Motor neuron (in vitro differentiated cells): Measurements from ENCODE around the gene RAPGEF3. TPM values are rescaled to one million over a fixed set of nuclear protein-coding genes. Genes with fewer than 3 reads are reported as not detected.

Experiments
- ATAC-seq, 8 experiments: fragments of 200-7000 bp; cut with Tn5 transposase; replicated peaks in 6 of 8; 2 replicates each; pipeline ENCODE4 v1.8.0; 2021; ENCODE audit warnings: mild to moderate bottlenecking in 8 of 8, moderate library complexity in 8 of 8
- H3K27ac ChIP-seq, 2 donors: fragments of 250-450 bp; sonication (Bioruptor Pico); 2 replicates each; pipeline ENCODE4 v1.9.0; 2021; ENCODE audit warnings: antibody characterized with exemption in 2 of 2, mild to moderate bottlenecking in 2 of 2, moderate library complexity in 1 of 2
- H3K4me1 ChIP-seq, 2 donors: fragments of 250-450 bp; sonication (Bioruptor Pico); replicated peaks in 1 of 2; 2 replicates each; pipeline ENCODE4 v1.6.1; 2021; ENCODE audit warnings: antibody characterized with exemption in 2 of 2, mild to moderate bottlenecking in 2 of 2, moderate library complexity in 1 of 2
- H3K4me3 ChIP-seq, 5 donors: fragments of 250-450 bp; sonication (Bioruptor Pico); 2 replicates each; pipeline ENCODE4 v1.9.0; 2021; ENCODE audit warnings: antibody characterized with exemption in 5 of 5, mild to moderate bottlenecking in 5 of 5, moderate library complexity in 4 of 5
- WGBS, 10 experiments: fragments of 450-650 bp; shearing (Covaris generic); methylation state at CpG; one replicate each; pipeline ENCODE4 v1.0.0; 2022; 5-methylcytosine and 5-hydroxymethylcytosine counted together
- in situ Hi-C, 9 experiments: fragments of 400-800 bp; cut with MboI; loops; one replicate each; pipeline ENCODE4 v1.15.0; 2021; ENCODE audit warnings: low sequenced_read_pairs in 9 of 9, low pct_unique_long_range_greater_than_20kb in 2 of 9; ENCODE audit not compliant: unreplicated experiment in 9 of 9
- total RNA-seq, 8 experiments: library from RNA; unstranded; fragments of 300-600 nt; gene quantifications; 2 replicates each; pipeline versions ENCODE4 v1.2.3 to v1.2.4, GENCODE V29; 2022

RAPGEF3 gene
- total RNA-seq, result 10 to 100 TPM in 1 of 8 experiments, 1 to 10 TPM in 6, under 1 TPM in 1; 0.87 to 21.8 (median 4.9) TPM

DNA sequence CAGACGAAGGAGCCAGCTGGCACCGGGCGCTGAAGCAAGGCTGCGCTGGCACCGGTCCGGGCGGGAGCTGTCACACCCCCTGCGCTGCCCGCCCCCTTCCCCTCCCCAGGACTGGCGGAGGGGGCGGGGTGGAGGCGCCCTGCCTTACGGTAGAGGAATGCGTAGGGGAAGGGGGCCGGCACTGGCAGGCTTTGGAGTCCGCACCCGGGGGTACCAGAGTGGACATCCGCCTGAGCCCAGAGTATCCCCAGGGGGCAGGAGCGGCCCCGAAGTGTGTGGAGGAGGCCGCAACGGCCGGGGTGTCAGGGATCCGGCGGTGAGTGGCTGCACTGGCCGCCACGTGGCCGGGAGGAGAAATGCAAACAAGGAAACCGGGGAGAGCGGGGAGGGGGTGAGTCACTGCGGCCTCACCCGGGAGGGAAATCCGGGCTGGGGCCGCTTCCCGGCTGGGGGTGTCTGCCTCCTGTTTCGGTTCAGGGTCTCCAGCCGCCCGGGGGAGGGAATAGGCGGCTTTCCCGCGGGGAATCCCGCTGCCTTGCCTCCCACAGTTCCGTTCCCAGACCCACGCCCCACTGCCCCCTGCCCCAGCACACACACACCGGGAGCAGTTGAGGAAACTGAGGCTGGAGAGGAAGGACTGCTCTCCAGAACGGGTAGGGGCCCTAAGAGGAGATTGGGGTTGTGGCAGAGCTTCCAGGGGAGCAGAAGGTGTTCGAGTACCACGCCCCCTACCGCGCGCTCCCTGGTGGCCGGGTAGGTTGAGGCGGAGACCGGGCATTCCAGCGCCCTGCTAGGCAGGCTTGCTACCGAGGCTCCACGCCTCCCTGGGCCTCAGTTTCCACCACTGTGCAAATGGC is at the start of gene RAPGEF3:
Gene RAPGEF3 (minus strand): TSS at position 47 of the 857 bp plus-strand sequence. CDS start 324 bp downstream, outside the sequence.
- peak; percentile 91 to 98 (median 94) for ATAC-seq
- WGBS, 10 experiments, result 0 to 24% (median 15%) methylated on average over 2 to 10 of the region's 57 CpGs; no CpG with 5 or more reads in 6 of the 10 experiments
- peaks cover 11 to 15% of the 10 kb centered on the region in 2 donors for H3K4me1 ChIP-seq
- no peak within 1 kb of the TSS for H3K27ac ChIP-seq
- in situ Hi-C loops, result no loop called here
- peak within 1 kb of the TSS; percentile 28 to 38 (median 28) for H3K4me3 ChIP-seq

GRCh38 chr12:47808050-47808449 is 49.4 kb upstream of the RAPGEF3 start:
- no peak overlapping the region for H3K4me3 ChIP-seq
- H3K27ac ChIP-seq, result peak overlapping the region; percentile 30 to 47
- H3K4me1 ChIP-seq, result peaks cover 38 to 50% of the 10 kb centered on the region in 2 donors
- peak in 5 of 8 experiments; percentile 21 to 58 (median 46) for ATAC-seq
- in situ Hi-C loops, result loop anchor here in 1 of 9 experiments (25.0 kb wide), 1 partner anchor 96 kb away; the partner anchor contains the start of gene RPAP3
- 20 to 100% (median 45%) methylated on average over 1 to 3 of the region's 9 CpGs; no CpG with 5 or more reads in 6 of the 10 experiments for WGBS, 10 experiments

DNA sequence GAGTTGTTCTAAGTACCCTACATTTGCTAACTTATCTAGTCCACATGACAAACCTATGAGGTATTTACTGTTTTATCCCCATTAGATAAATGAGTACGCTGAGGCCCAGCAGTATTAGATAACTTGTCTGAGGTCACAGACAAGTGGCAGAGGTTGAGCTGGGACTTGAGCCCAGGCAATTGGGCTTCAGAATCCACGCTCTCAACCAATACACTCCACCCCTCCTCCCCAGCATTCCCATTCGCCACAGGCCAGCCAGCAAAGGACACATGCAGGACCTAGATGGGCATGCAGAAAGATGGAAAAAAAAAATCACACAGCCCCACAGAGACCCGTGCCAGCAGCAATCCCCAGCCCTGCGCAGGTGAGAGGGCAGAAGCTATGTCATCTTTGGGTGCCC is 48.7 kb upstream of the RAPGEF3 start:
- Histone ChIP-seq H3K4me3 (no peak overlapping the region), H3K27ac (peak overlapping the region in 1 of 2 donors; percentile 30), H3K4me1 (peaks cover 34 to 48% of the 10 kb centered on the region in 2 donors)
- in situ Hi-C loops, result loop anchor here in 1 of 9 experiments (25.0 kb wide), 1 partner anchor 95 kb away; the partner anchor contains the start of gene RPAP3
- WGBS, 10 experiments, result 0 to 100% (median 79%) methylated on average over 1 to 3 of the region's 5 CpGs; no CpG with 5 or more reads in 2 of the 10 experiments
- ATAC-seq, result no peak

DNA sequence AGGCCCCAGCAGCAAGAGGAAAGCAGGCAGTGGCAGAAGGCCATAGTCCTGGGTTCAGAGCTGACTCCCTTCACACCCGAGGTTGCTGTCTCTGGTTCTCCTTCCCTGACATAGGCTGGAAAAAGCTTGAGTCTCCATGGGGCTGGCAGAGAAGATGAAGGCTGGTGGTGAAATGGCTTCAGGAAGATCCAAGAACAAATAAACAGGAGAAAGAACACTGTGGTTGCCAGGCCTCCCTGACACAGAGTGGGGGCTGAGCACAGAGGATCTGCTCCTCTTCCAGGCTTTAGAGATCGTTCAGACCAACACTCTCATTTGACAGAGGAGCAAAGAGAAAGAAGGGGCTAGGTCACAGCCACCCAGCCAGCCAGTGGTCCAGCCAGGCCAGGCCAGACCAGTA is 46.7 kb upstream of the RAPGEF3 start:
- Histone ChIP-seq H3K4me3 (no peak overlapping the region), H3K4me1 (peaks cover 15 to 29% of the 10 kb centered on the region in 2 donors), H3K27ac (no peak overlapping the region)
- 0 to 86% (median 62%) methylated on average over 1 to 2 of the region's 2 CpGs; no CpG with 5 or more reads in 2 of the 10 experiments for WGBS, 10 experiments
- in situ Hi-C loops, result loop anchor here in 1 of 9 experiments (25.0 kb wide), 1 partner anchor 93 kb away; the partner anchor contains the start of gene RPAP3
- peak in 1 of 8 experiments; percentile 3 for ATAC-seq

GRCh38 chr12:47804171-47804570 is 45.5 kb upstream of the RAPGEF3 start:
- no peak overlapping the region for H3K27ac ChIP-seq
- peak in 1 of 8 experiments; percentile 1 for ATAC-seq
- in situ Hi-C loops, result loop anchor here in 1 of 9 experiments (25.0 kb wide), 1 partner anchor 92 kb away; the partner anchor contains the start of gene RPAP3
- no peak overlapping the region for H3K4me3 ChIP-seq
- WGBS, 10 experiments, result 47 to 100% (median 88%) methylated on average over 1 to 7 of the region's 8 CpGs; no CpG with 5 or more reads in 3 of the 10 experiments
- H3K4me1 ChIP-seq, result peaks cover 13 to 27% of the 10 kb centered on the region in 2 donors

DNA sequence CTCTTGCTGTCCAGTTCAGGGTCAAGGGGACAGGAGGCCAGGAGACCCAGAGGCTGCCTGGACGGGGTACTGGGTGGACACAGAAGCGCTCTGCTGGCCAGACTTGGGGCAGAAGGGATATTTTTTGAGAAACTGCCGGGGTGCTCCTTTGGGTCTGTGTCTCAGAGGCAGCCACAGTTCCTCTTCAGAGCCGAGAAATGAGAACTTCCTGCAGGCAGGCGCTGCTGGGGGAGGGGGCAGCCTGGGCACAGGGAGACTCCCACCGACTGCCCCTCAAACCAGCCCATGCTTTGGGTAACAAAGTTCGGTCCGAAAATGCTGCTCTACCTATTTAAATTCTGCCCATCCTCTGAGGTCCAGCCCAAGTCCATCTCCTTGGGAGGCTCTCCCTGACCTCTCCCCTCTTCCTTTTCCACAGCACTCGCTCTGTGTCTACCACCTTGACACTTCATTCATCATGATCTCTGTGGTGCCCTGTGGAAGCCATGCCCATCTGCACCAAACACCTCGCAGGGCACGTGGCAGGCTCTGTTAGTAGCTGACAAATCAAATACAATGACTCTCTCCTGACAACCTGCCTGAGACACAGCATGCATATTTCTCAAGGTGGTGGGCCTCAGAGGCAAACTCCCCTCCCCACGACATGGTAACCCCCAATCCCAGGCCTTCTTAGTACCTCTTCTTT is 44.7 kb upstream of the RAPGEF3 start:
- in situ Hi-C loops, result loop anchor here in 1 of 9 experiments (25.0 kb wide), 1 partner anchor 91 kb away; the partner anchor contains the start of gene RPAP3
- 30 to 96% (median 79%) methylated on average over 2 to 11 of the region's 12 CpGs; no CpG with 5 or more reads in 4 of the 10 experiments for WGBS, 10 experiments
- no peak overlapping the region for H3K4me3 ChIP-seq
- no peak overlapping the region for H3K27ac ChIP-seq
- ATAC-seq, result peak in 1 of 8 experiments; percentile 4
- H3K4me1 ChIP-seq, result peaks cover 9 to 23% of the 10 kb centered on the region in 2 donors

GRCh38 chr12:47802312-47802711 is 43.6 kb upstream of the RAPGEF3 start:
- Histone ChIP-seq H3K4me3 (no peak overlapping the region), H3K27ac (no peak overlapping the region), H3K4me1 (peaks cover 0 to 13% of the 10 kb centered on the region in 2 donors)
- in situ Hi-C loops, result loop anchor here in 1 of 9 experiments (25.0 kb wide), 1 partner anchor 90 kb away; the partner anchor contains the start of gene RPAP3
- 20 to 100% (median 83%) methylated on average over 1 of the region's 5 CpGs; no CpG with 5 or more reads in 6 of the 10 experiments for WGBS, 10 experiments
- ATAC-seq, result peak in 2 of 8 experiments; percentile 4 to 9

DNA sequence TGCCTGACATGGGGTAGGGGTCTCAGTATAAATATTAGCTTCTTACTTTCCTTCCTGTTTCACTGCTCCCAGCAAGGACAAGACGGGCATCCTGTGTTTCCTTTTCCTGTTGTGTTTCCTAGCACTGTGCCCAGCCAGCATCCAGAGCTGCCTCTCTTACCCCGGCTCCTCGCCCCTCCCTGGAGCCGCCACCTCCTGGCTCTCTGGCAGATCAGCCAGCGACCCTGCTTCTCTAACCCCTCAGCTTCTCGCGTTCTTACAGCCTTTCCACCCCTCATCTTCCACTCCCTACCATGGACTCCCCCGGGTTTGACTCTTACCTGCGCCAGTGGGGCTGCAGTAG is 43.2 kb upstream of the RAPGEF3 start:
- in situ Hi-C loops, result loop anchor here in 1 of 9 experiments (25.0 kb wide), 1 partner anchor 90 kb away; the partner anchor contains the start of gene RPAP3
- H3K4me1 ChIP-seq, result peaks cover 0 to 12% of the 10 kb centered on the region in 2 donors
- WGBS, 10 experiments, result 45 to 100% (median 100%) methylated on average over 1 to 8 of the region's 9 CpGs; no CpG with 5 or more reads in 3 of the 10 experiments
- ATAC-seq, result no peak
- H3K4me3 ChIP-seq, result no peak overlapping the region
- H3K27ac ChIP-seq, result no peak overlapping the region

- peak in 4 of 8 experiments; percentile 15 to 32 (median 24) for ATAC-seq
- Histone ChIP-seq H3K27ac (no peak overlapping the region), H3K4me1 (peaks cover 0 to 12% of the 10 kb centered on the region in 2 donors), H3K4me3 (no peak overlapping the region)
- in situ Hi-C loops, result loop anchor here in 1 of 9 experiments (25.0 kb wide), 1 partner anchor 89 kb away; the partner anchor contains the start of gene RPAP3
- WGBS, 10 experiments, result 60 to 100% (median 84%) methylated on average over 1 to 5 of the region's 7 CpGs; no CpG with 5 or more reads in 4 of the 10 experiments
These were observed 42.7 kb upstream of the RAPGEF3 start for GRCh38 chr12:47801170-47801903.

- Histone ChIP-seq H3K4me1 (peaks cover 0 to 12% of the 10 kb centered on the region in 2 donors), H3K27ac (no peak overlapping the region), H3K4me3 (no peak overlapping the region)
- WGBS, 10 experiments, result 61 to 100% (median 93%) methylated on average over 1 to 4 of the region's 7 CpGs; no CpG with 5 or more reads in 5 of the 10 experiments
- in situ Hi-C loops, result loop anchor here in 1 of 9 experiments (25.0 kb wide), 1 partner anchor 88 kb away; the partner anchor contains the start of gene RPAP3
- ATAC-seq, result no peak
These were observed 41.9 kb upstream of the RAPGEF3 start for GRCh38 chr12:47800582-47800981.

GRCh38 chr12:47799357-47799955 is 40.8 kb upstream of the RAPGEF3 start:
- peak in 3 of 8 experiments; percentile 20 to 42 (median 37) for ATAC-seq
- WGBS, 10 experiments, result 87 to 93% (median 90%) methylated on average over 3 of the region's 7 CpGs; no CpG with 5 or more reads in 7 of the 10 experiments
- Histone ChIP-seq H3K27ac (no peak overlapping the region), H3K4me3 (no peak overlapping the region), H3K4me1 (peaks cover 0 to 12% of the 10 kb centered on the region in 2 donors)
- in situ Hi-C loops, result no loop called here
